ENCODE results near the gene QPCTL.

The QPCTL gene

DNA sequence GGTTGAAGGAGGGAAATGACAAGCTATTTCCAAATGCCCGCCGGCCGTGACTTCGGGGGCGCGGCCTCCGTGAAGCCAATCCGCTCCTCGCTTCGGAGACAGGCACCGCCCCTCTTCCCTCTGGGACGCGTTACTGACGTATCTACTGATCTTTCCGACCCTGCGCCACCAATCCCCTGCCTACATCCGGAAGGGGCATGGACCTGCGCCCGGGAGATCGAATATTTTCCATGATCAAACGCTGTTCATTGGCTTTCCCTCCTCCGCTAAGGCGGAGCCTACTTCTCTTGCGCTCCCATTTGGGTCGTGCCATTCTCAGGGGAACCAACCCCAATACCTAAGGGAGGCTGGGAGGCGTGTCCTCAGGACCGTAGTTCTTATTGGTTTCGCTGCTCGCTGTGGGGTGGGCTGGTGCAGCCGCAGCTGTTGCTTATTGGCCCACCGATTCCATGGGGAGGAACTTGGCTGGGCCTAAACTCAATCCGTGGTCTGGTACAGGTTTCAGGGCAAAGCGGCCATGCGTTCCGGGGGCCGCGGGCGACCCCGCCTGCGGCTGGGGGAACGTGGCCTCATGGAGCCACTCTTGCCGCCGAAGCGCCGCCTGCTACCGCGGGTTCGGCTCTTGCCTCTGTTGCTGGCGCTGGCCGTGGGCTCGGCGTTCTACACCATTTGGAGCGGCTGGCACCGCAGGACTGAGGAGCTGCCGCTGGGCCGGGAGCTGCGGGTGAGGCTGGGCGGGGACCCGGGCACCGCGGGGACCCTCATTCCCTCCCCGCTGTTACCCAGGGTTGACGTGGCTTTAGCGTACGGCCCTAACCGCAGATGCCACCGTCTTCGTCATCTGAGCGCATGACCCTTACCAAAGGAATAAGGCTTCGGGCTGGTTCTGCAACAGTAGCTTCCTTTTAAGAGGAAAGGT lies at the start of gene QPCTL:
Gene QPCTL, plus strand, starts transcription at position 480 of the 919 bp plus-strand sequence. Its CDS starts 38 bp downstream, at position 518.
- in situ Hi-C loops (cut with MboI; ENCODE audit: low sequenced_read_pairs): loop anchor here (25.0 kb wide), 1 partner anchor 180 kb away; the partner anchor contains the start of gene VASP

DNA sequence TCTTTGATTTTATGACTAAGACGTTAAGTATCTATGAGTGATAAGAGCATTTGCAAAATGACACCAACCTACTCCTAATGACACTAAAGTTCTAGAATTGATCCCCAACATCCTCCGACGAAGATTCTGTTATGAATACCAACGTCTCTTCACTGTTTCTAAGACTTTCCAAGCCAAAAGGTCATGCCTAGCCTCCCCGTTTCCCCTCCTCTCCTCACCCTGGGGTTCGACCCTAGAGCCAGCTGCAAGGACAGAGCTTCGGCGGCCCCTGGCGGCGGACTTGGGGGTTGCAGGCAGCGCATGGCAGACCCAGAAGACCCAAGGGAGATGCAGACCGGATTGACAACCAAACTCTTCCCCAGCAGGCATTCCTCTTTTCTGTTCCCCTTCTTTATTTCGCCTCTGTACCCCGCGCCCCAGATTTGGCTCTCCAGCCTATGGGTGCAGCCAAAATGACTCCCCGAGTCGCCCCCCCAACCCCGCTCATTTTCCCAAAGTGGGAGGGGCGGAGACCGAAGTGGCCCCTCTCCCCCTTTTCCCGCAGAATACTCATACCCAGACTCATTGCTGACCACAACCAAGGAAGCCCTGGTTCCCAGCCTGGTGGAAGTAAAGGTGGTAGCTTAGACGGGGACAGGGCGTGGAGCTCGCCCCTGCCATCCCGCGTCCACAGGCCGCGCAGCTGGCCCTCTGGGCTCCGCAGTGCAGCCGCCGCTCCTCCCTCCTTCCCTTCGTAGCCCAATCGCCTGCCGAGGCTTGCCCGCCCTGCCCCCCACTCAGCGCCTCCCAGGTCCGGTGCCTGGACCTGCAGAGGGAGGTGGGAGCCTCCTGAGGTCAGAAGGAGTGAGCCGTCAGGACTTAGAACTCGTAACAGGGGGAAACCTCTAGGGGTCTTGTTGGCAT lies 49.2 kb upstream of the QPCTL start:
- in situ Hi-C loops (cut with MboI; ENCODE audit: low sequenced_read_pairs): no loop called here

GRCh38 chr19:45643927-45644771 lies 48.3 kb upstream of the QPCTL start:
- in situ Hi-C loops (cut with MboI; ENCODE audit: low sequenced_read_pairs): no loop called here

- in situ Hi-C loops (cut with MboI; ENCODE audit: low sequenced_read_pairs): no loop called here
Observed at GRCh38 chr19:45645068-45645630, 47.3 kb upstream of the QPCTL start.

DNA sequence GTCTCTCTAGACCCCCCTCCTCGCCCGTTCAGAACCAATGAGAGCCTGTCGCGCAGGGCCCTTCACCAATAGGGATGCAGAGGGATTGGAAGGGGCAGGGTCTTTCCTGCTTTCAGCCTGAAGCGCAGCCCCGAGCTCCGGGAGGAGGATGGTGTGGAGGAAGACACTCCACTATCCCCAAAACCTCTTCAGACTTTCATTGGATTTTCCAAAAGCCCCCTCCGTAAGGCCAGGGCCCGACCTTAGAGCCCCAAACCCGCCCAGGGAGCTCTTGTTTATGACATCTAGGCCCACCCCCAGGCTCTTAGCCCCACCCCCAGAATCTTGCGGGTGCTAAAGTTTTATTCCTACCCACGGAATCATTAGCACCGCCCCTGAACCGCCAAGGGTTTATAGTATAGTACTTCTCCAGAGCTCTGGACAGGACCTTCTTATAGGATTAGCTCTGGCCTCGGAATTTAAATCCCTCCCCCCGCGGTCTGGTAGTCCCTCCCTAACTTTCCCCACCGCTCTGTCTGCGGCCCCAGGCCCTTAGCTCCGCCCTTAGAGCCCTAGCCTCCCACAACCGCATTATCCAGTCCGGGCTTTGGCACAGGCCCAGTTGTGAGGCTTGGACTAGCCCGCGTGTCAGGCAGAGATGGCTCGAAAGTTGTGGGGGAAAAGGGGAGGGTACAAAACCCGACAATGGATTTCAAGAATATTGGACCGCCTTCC lies 46.7 kb upstream of the QPCTL start:
- in situ Hi-C loops (cut with MboI; ENCODE audit: low sequenced_read_pairs): no loop called here

DNA sequence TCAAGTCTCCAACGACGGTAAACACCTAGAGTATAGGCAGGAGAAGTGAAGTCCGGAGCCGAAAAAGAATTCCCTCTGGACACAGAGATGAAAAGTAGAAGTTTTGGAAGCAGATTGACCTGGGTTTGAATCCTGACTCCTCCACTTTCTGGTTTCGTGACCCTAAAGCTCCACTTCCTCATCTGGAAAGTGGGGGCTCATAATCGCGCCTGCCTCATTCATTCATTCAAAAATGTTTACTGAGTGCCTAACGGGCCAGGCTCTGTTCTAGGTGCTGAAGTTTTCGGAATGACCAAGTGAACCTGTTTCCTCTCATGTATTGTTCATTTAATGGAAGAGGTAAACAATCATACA lies 46.1 kb upstream of the QPCTL start:
- in situ Hi-C loops (cut with MboI; ENCODE audit: low sequenced_read_pairs): no loop called here

DNA sequence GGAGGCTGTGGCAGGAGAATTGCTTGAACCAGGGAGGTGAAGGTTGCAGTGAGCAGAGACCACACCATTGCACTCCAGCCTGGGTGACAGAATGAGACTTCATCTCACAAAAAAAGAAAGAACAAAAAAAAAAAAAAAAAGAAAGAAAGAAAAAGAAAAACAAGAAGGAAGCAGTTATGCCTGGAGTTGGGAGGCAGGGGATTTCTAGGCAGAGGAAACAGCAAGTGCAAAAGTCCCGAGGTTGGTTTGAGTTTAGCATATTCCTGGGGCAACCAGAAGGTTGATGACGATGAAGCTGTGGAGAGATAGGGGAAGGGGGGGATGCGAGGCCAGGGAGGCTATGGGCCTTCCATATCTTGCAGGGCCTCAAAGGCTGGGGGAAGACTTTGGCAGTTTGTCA lies 41.7 kb upstream of the QPCTL start:
- in situ Hi-C loops (cut with MboI; ENCODE audit: low sequenced_read_pairs): no loop called here

DNA sequence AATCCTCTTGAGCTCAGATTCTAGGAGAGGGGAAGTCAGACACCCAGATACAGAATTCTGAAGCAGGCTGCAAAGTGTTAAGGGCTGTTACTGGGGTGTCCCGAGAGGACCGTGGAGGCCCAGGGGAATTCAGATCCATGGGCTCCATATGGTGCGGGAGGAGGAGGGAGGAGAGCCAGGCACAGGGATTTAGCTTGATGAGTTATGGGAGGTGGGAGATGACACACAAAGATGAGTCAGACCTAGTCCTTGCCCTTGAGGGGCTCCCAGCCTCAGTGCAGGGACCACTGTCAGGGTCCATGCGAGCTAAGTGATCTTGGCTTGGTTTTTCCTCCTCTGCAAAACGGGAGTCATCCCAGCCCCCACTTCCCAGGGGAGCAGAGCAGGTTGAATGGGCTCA lies 38.8 kb upstream of the QPCTL start:
- in situ Hi-C loops (cut with MboI; ENCODE audit: low sequenced_read_pairs): no loop called here

DNA sequence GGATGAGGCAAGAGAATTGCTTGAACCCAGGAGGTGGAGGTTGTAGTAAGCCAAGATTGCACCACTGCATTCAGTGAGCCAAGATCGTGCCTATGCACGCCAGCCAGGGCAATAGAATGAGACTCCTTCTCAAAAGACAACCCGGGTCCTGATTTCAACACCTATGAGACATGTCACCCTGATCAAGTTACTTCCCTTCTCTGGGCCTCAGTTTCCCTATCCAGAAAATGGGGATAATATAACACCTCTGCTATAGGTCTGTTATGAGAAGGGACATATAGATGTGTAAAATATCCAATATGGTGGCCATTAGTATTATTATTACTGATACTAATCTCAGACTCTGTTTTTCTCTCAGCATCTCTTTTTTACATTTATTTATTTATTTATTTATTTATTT lies 37.4 kb upstream of the QPCTL start:
- in situ Hi-C loops (cut with MboI; ENCODE audit: low sequenced_read_pairs): no loop called here

GRCh38 chr19:45657520-45658167 lies 34.8 kb upstream of the QPCTL start:
- in situ Hi-C loops (cut with MboI; ENCODE audit: low sequenced_read_pairs): no loop called here

- in situ Hi-C loops (cut with MboI; ENCODE audit: low sequenced_read_pairs): no loop called here
Observed at GRCh38 chr19:45659096-45659729, 33.3 kb upstream of the QPCTL start.

DNA sequence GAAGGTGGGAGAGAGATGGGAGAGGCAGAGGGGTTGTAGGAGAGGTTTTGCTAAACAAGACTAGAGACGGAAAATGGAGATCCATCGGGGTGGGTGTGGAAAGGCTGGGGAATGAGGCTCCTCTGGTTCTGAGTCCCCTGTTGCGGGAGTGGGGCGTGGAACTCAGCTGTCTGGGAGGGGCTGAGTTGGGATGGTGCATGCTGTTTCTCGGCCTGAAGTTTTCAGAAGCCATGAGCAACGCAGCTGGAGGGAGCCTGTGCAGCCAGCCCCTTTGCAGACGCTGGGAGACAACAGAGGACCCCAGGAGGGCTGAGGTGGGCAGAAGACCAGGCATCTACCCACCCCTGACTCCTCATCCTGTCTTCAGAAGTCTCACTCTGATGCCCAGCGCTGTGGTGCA lies 31.8 kb upstream of the QPCTL start:
- in situ Hi-C loops (cut with MboI; ENCODE audit: low sequenced_read_pairs): no loop called here

DNA sequence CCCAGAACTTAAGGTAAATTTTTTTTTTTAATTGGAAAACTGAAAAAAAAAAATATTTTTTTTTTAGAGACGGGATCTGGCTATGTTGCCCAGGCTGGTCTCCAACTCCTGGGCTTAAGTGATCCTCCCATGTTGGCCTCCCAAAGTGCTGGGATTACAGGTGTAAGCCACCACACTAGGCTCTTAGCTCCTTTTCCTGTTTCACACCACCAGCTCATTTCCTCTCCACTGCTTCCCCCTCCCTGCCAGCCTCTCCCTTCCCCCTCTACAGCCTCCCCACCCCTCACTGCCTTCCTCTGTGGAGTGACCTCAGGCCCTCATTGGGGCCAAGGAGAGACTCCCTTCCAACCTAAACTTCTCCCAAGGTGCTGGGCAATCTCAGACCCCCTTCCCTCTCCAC lies 28.7 kb upstream of the QPCTL start:
- in situ Hi-C loops (cut with MboI; ENCODE audit: low sequenced_read_pairs): no loop called here

DNA sequence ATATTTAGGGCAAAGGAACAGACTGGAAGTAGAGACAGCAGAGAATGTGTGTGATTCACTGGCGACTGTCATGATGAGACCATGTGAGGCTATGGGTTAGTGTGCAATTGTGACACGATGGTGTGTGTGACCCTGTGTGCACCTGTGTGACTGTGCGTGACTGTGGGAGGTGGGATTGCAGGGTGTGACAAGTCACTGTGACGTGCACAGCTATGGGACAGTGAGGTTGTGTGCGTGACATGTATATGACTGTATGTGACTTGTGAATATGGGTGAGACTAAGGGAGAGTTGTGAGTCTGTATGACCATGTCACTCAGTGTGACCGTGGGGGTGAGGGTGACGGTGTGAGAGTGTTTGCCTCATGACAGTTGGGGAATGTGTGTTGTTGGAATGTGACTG lies 27.9 kb upstream of the QPCTL start:
- in situ Hi-C loops (cut with MboI; ENCODE audit: low sequenced_read_pairs): no loop called here

DNA sequence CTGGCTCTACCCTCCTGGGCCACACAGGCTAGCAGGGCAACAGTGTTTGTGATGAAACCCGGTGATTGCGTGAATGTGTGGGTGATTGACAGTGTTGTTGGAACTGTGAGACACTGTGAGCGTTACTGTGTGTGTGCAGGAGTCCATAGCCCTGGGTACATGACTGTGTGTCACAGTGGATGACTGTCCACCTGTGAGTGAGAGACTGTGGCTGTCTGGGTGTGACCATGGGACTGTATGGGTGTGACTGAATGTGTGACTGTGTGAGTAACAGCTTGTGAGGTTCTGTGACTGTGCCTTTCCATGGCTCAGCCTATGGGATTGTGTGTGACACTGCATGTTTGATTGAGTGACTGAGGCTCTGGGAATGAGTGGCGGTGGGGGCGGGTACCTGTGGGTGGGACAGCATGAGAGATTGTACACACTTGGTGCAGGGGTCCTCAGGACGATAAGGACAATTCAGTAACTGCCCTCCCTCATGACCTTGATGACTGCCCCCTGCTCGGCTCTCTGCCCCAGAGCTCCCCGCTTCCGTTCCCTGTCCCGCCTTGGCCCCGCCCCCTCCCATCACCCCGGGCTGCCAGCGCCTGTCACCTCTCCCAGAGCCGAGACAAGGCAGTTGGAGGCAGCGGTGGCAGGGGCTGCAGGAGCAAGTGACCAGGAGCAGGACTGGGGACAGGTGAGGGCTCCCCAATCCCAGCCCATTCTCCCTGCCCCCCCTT lies 24.7 kb upstream of the QPCTL start, which contains the start of gene GIPR:
Gene GIPR, plus strand, starts transcription at position 602 of the 722 bp plus-strand sequence. CDS start 1,300 bp downstream, outside the sequence.
- in situ Hi-C loops (cut with MboI; ENCODE audit: low sequenced_read_pairs): no loop called here

DNA sequence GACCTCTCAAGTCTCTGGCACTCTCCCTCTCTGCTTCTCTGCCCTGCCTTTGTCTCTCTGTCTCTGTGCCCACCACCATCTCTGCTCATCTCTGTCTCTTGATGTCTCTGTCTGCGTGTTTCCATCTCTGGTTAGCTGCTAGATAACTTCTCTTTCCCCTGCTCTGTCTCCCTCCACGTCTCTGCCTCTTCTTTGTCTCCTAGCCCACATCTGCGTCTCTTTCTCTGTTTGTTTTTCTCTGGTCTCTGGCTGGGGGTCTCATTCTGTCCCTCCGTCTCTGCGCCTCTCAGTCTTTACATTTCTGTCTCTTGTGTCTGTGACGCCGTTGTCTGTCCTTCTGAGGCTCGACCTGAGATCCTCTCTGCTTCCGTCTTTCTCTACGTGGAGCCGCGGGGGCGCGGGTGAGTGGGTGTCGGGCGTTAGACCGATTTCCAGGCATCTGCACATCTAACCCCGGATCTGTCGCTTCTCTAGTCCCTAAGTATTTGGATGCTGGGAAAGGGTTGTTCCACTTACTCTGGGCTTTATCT lies 24.1 kb upstream of the QPCTL start:
- in situ Hi-C loops (cut with MboI; ENCODE audit: low sequenced_read_pairs): no loop called here

GRCh38 chr19:45670670-45671453 lies 21.6 kb upstream of the QPCTL start:
- in situ Hi-C loops (cut with MboI; ENCODE audit: low sequenced_read_pairs): no loop called here

Measured in hTERT RPE-1 (cell line).